ENCODE results near the gene SEPTIN5. TPM values are rescaled to one million over a fixed set of nuclear protein-coding genes. Genes with fewer than 3 reads are reported as not detected.

SEPTIN5 gene
- total and polyA plus RNA-seq, 12 donors, result 3.7 to 73.4 (median 14.9) TPM

- peaks cover 3 to 5% of the 10 kb centered on the region in 2 donors for H3K4me1 ChIP-seq (replicated peaks in 1 of 2)
- no peak overlapping the region for H3K4me3 ChIP-seq
- no peak for TF ChIP-seq CTCF (IDR thresholded peaks at IDR 0.05)
- no peak for TF ChIP-seq POLR2A (IDR thresholded peaks at IDR 0.05)
- H3K27ac ChIP-seq, result no peak overlapping the region
- DNase-seq, result no peak
- 67 to 87% (median 83%) methylated on average over 1 to 5 of the region's 5 CpGs for WGBS, 4 donors
- intact Hi-C loops (cut with DNase I), result loop anchor here in 1 of 2 donors (5.0 kb wide), 1 partner anchor 177 kb away; no protein-coding TSS in a partner anchor
- H3K36me3 ChIP-seq (replicated peaks in 1 of 2), result no peaks in the 10 kb centered on the region
- no peaks in the 10 kb centered on the region for H3K27me3 ChIP-seq
- H3K9me3 ChIP-seq (replicated peaks in 1 of 3), result no peaks in the 10 kb centered on the region
These were observed 20.6 kb downstream of the SEPTIN5 start for GRCh38 chr22:19734837-19735382.

- Histone ChIP-seq H3K4me3 (no peak overlapping the region), H3K9me3 (replicated peaks in 1 of 3) (no peaks in the 10 kb centered on the region), H3K27ac (no peak overlapping the region), H3K36me3 (replicated peaks in 1 of 2) (no peaks in the 10 kb centered on the region), H3K4me1 (replicated peaks in 1 of 2) (peaks cover 2 to 3% of the 10 kb centered on the region in 2 donors), H3K27me3 (no peaks in the 10 kb centered on the region)
- intact Hi-C loops (cut with DNase I), result no loop called here
- DNase-seq, result no peak
- TF ChIP-seq CTCF (IDR thresholded peaks at IDR 0.05) (no peak), POLR2A (IDR thresholded peaks at IDR 0.05) (no peak)
- WGBS, 4 donors, result 73 to 82% (median 77%) methylated on average over 17 to 21 of the region's 21 CpGs
These were observed 21.6 kb downstream of the SEPTIN5 start for GRCh38 chr22:19735665-19736510.

- H3K27ac ChIP-seq, result no peak overlapping the region
- no peak overlapping the region for H3K4me3 ChIP-seq
- no peaks in the 10 kb centered on the region for H3K9me3 ChIP-seq (replicated peaks in 1 of 3)
- intact Hi-C loops (cut with DNase I), result no loop called here
- no peak for TF ChIP-seq POLR2A (IDR thresholded peaks at IDR 0.05)
- TF ChIP-seq CTCF (IDR thresholded peaks at IDR 0.05), result no peak
- no peaks in the 10 kb centered on the region for H3K36me3 ChIP-seq (replicated peaks in 1 of 2)
- no peaks in the 10 kb centered on the region for H3K27me3 ChIP-seq
- H3K4me1 ChIP-seq (replicated peaks in 1 of 2), result no peaks in the 10 kb centered on the region
- DNase-seq, result no peak
- WGBS, 4 donors, result 75 to 82% (median 78%) methylated on average over 12 to 17 of the region's 17 CpGs
These were observed 23.8 kb downstream of the SEPTIN5 start for GRCh38 chr22:19737846-19738663.
